GM21717 (cell line): ENCODE measurements around the gene ZNF132.
"Not testable (repeated sequence)": the region's sequence is repeated elsewhere in the genome, so short reads cannot be mapped to it uniquely, and the experiment has no call there.

Experiments
- ATAC-seq: cut with Tn5 transposase; IDR thresholded peaks from one replicate; pipeline ENCODE4 v1.9.1; 2021; ENCODE audit warnings: mild to moderate bottlenecking, moderate library complexity; ENCODE audit not compliant: unreplicated experiment

Gene ZNF132

GRCh38 chr19:58408152-58409009, 31.6 kb downstream of the ZNF132 start, which contains the start of gene ZNF584:
TSS of gene ZNF584 (plus strand) at chr19:58408649. CDS start at chr19:58409148, 499 bp downstream.
- peak; percentile 79 for ATAC-seq

GRCh38 chr19:58407658-58408151, 32.2 kb downstream of the ZNF132 start:
- no peak for ATAC-seq

GRCh38 chr19:58406818-58407657, 32.9 kb downstream of the ZNF132 start:
- no peak for ATAC-seq

GRCh38 chr19:58403920-58404478, 36.0 kb downstream of the ZNF132 start:
- not testable (repeated sequence) for ATAC-seq

- no peak for ATAC-seq
Measured at GRCh38 chr19:58401840-58402421, 38.0 kb downstream of the ZNF132 start.

GRCh38 chr19:58400916-58401839, 38.8 kb downstream of the ZNF132 start:
- peak; percentile 95 for ATAC-seq

- no peak for ATAC-seq
Measured at GRCh38 chr19:58400316-58400915, 39.5 kb downstream of the ZNF132 start.

- ATAC-seq: no peak
Measured at GRCh38 chr19:58399903-58400302, 40.0 kb downstream of the ZNF132 start.

- ATAC-seq: no peak
Measured at GRCh38 chr19:58398545-58398944, 41.4 kb downstream of the ZNF132 start.

- ATAC-seq: no peak
Measured at GRCh38 chr19:58398087-58398486, 41.9 kb downstream of the ZNF132 start.

- no peak for ATAC-seq
Measured at GRCh38 chr19:58397533-58398037, 42.4 kb downstream of the ZNF132 start.

GRCh38 chr19:58396691-58397532, 43.0 kb downstream of the ZNF132 start:
- ATAC-seq: no peak

GRCh38 chr19:58395979-58396627, 43.9 kb downstream of the ZNF132 start:
- ATAC-seq: no peak

GRCh38 chr19:58395220-58395978, 44.6 kb downstream of the ZNF132 start, which contains the start of gene RNF225:
TSS of gene RNF225 (plus strand) at chr19:58395656. CDS start at chr19:58396090, 434 bp downstream.
- no peak for ATAC-seq

- ATAC-seq: no peak
Measured at GRCh38 chr19:58394821-58395219, 45.1 kb downstream of the ZNF132 start.

GRCh38 chr19:58393725-58394033, 46.3 kb downstream of the ZNF132 start:
- ATAC-seq: no peak
